Right atrium auricular region (tissue), 2 donors: ENCODE data around the gene GOLGA7B. TPM values are rescaled to one million over a fixed set of nuclear protein-coding genes. Genes with fewer than 3 reads are reported as not detected.

Experiments used
- DNase-seq: peaks from one replicate; pipeline ENCODE4 v3.0.0-alpha.2; 2019; ENCODE audit warnings: low spot score
- H3K27ac ChIP-seq, 2 donors: fragments of 200-600 bp; sonication (generic); 1 replicate in 1 of 2; 2 replicates in 1 of 2; pipeline ENCODE4 v1.5.1; 2016 to 2019
- H3K27me3 ChIP-seq, 2 donors: fragments of 200-600 bp; sonication (generic); one replicate each; pipeline versions ENCODE4 v1.5.1 to v1.6.0; 2017 to 2019
- H3K36me3 ChIP-seq: fragments of 200-600 bp; sonication (generic); one replicate; pipeline ENCODE4 v1.5.1; 2016
- H3K4me1 ChIP-seq, 2 donors: fragments of 200-600 bp; sonication (generic); one replicate each; pipeline versions ENCODE4 v1.5.1 to v1.6.0; 2017 to 2019
- H3K4me3 ChIP-seq, 2 donors: fragments of 200-600 bp; sonication (generic); 1 replicate in 1 of 2; 2 replicates in 1 of 2; pipeline ENCODE4 v1.5.1; 2017 to 2019; ENCODE audit warnings: mild to moderate bottlenecking in 1 of 2, moderate library complexity in 1 of 2
- H3K9me3 ChIP-seq, 2 donors: fragments of 200-600 bp; sonication (generic); one replicate each; pipeline ENCODE4 v1.5.1; 2019
- total RNA-seq, 2 donors: library from RNA; depleted of rRNA; stranded (reverse); fragments of >200 nt; gene quantifications; one replicate each; pipeline ENCODE4 v1.1.0, GENCODE V29; 2016
- TF ChIP-seq, protein P1 (sequence below), 2 donors: fragments of 200-600 bp; sonication (generic); IDR thresholded peaks; one replicate each; pipeline ENCODE4 v1.5.1; 2019; ENCODE audit warnings: antibody characterized with exemption in 2 of 2

Gene GOLGA7B
- total RNA-seq, 2 donors from 2014 or later, result 1.3 to 3.2 TPM

DNA sequence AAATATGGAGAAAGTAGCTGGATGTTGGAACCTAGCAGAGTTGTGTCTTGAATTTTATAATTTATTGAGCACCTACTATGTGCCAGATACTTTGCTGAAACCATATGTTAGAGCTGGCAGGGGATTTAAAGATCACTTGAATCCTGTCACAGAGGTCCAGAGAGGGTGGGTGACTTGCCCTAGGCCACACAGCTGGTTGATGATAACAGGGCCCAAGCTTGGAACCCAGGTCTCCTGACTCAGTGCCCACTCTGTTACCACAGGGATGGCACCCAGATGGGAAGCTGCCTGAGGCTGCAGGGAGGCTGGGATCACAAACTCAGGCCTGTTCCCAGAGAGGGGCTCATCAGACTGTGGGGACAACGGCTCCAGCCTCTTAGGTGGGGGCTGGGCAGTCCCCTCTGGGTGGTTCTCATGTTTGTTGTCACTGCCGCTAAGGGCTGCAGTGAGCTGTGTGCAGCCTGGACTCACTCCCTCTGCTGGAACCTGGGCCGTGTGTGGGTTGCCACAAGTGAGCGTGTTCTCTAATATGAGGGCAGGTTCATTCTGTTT is 18.6 kb downstream of the GOLGA7B start:
- Histone ChIP-seq H3K9me3 (no peaks in the 10 kb centered on the region), H3K4me1 (peaks cover 0 to 12% of the 10 kb centered on the region in 2 donors), H3K27ac (peak overlapping the region in 1 of 2 donors; percentile 71), H3K4me3 (no peak overlapping the region), H3K27me3 (no peaks in the 10 kb centered on the region), H3K36me3 (no peaks in the 10 kb centered on the region)
- TF ChIP-seq, protein P1, sequence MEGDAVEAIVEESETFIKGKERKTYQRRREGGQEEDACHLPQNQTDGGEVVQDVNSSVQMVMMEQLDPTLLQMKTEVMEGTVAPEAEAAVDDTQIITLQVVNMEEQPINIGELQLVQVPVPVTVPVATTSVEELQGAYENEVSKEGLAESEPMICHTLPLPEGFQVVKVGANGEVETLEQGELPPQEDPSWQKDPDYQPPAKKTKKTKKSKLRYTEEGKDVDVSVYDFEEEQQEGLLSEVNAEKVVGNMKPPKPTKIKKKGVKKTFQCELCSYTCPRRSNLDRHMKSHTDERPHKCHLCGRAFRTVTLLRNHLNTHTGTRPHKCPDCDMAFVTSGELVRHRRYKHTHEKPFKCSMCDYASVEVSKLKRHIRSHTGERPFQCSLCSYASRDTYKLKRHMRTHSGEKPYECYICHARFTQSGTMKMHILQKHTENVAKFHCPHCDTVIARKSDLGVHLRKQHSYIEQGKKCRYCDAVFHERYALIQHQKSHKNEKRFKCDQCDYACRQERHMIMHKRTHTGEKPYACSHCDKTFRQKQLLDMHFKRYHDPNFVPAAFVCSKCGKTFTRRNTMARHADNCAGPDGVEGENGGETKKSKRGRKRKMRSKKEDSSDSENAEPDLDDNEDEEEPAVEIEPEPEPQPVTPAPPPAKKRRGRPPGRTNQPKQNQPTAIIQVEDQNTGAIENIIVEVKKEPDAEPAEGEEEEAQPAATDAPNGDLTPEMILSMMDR (IDR thresholded peaks at IDR 0.05), result peak in 1 of 2 donors; percentile 31
- no peak for DNase-seq

DNA sequence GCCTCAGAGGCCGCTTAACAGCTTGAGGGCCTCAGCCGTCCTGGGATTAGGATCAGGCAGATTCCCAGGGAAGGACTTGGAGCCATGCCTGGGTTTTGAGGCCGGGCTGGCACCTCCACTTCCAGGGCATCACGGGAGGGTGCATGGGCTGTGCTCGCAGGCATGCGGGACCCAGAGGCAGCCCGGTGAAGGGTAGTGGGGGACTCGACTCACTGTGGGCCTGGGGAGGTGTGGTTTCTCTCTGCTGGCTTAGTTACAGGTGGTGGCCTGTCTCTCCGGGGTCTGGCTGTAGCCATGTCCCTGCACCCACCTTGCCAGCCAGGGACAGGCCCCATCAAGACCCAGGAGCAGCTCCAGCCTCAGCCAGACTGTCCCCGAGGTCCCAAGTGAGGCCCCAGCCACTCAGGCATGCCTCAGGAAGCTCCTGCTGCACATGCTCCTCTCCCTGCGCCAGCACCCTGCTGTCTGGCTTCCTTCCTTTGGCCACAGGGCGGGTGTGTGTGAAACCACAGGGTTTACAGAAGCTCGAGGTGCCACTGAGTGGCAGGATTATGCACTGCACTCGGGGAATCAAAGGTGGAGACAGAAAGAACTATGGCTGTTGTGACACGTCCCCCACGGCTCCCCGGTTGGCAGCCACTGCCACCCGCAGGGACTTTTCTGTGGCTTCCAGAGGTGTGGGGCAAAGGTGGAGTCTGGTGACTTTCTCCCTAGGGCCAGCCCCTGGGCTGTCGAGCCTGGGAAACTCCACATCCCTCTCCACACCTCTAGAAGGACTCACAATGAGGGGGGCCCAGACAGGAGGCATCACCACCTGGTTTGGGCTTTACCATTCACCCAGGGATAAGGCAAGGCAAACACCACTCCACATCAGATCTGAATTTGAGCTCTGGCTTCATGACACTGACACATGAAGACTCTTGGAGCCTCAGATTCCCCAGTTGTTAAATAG is 19.7 kb downstream of the GOLGA7B start:
- Histone ChIP-seq H3K27ac (peak overlapping the region; percentile 57 to 71), H3K27me3 (no peaks in the 10 kb centered on the region), H3K36me3 (no peaks in the 10 kb centered on the region), H3K4me3 (no peak overlapping the region), H3K4me1 (peaks cover 0 to 12% of the 10 kb centered on the region in 2 donors), H3K9me3 (no peaks in the 10 kb centered on the region)
- DNase-seq, result peak; percentile 85
- TF ChIP-seq, protein P1 (IDR thresholded peaks at IDR 0.05), result peak; percentile 63 to 84

DNA sequence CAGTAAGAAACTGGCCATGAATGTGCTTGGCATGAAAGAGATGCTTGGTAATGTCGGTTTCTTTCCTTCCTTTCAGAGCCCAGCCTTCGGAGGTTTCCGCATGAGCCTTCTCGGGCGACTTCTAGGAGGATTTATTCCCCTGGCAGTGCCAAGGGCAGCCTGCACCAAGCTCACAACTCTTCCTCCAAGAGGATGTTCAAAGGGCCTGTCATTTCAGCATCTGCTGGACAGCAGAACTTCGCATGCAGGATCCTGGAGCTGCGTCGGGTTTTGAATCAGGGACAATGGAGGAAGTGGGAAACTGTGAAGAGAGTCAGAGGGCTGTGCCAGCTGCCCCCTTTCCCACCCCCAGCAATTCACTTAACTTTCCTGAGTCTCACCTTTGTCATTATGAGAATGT is 21.3 kb downstream of the GOLGA7B start:
- Histone ChIP-seq H3K27ac (no peak overlapping the region), H3K36me3 (no peaks in the 10 kb centered on the region), H3K4me3 (no peak overlapping the region), H3K9me3 (no peaks in the 10 kb centered on the region), H3K27me3 (no peaks in the 10 kb centered on the region), H3K4me1 (peaks cover 0 to 12% of the 10 kb centered on the region in 2 donors)
- DNase-seq, result no peak
- TF ChIP-seq, protein P1 (IDR thresholded peaks at IDR 0.05), result no peak

DNA sequence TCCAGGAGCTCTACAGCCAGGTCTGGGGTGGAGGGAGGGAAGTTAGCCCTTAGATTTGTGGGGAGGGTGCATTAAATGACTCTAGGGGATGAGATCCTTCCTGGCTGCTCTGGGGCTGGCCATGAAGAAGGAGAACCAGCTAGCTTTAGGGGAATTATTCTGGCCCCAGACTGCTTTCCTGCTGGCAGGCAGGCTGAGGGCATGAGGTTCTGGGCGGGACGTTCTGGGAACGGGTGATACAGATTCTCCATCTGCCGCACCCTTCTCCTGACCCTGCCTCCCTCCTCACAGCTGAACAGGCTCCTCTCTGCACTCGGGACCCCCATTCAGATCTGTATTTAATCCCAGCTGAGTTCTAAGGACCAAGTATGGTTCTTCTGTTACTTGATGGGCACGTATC is 23.9 kb downstream of the GOLGA7B start:
- TF ChIP-seq, protein P1 (IDR thresholded peaks at IDR 0.05), result no peak
- H3K4me1 ChIP-seq, result peaks cover 0 to 11% of the 10 kb centered on the region in 2 donors
- H3K9me3 ChIP-seq, result no peaks in the 10 kb centered on the region
- H3K4me3 ChIP-seq, result no peak overlapping the region
- no peak for DNase-seq
- H3K36me3 ChIP-seq, result no peaks in the 10 kb centered on the region
- H3K27ac ChIP-seq, result no peak overlapping the region
- H3K27me3 ChIP-seq, result no peaks in the 10 kb centered on the region

DNA sequence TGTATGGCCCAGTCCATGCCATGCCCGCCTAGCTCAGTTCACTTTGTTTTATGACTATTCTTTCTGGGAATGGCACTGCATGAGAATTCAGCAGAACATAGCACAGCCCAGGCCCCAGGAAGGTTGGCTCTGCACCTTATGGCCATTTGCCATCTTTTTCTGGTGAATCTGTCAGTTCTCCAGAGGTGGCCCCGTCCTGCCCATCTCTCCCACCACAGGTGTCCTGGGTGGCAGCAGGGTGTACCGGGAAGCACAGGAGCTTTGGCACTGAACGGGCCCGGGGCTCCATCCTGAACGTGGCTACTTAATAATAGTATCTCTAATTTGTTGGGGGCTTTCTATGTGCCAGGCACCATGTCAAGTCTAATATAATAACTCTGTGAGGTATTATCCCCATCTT is 24.7 kb downstream of the GOLGA7B start:
- Histone ChIP-seq H3K27ac (no peak overlapping the region), H3K4me3 (no peak overlapping the region), H3K27me3 (no peaks in the 10 kb centered on the region), H3K4me1 (peaks cover 0 to 4% of the 10 kb centered on the region in 2 donors), H3K36me3 (no peaks in the 10 kb centered on the region), H3K9me3 (no peaks in the 10 kb centered on the region)
- TF ChIP-seq, protein P1 (IDR thresholded peaks at IDR 0.05), result no peak
- no peak for DNase-seq
